Eye (tissue), 1 donor: ENCODE results near the gene VPS9D1.
"Not testable (repeated sequence)": the region's sequence is repeated elsewhere in the genome, so short reads cannot be mapped to it uniquely, and the experiment has no call there.

ENCODE experiments used
- DNase-seq: peaks from one replicate; pipeline ENCODE4 v3.0.0-alpha.2; 2015

Gene VPS9D1

DNA sequence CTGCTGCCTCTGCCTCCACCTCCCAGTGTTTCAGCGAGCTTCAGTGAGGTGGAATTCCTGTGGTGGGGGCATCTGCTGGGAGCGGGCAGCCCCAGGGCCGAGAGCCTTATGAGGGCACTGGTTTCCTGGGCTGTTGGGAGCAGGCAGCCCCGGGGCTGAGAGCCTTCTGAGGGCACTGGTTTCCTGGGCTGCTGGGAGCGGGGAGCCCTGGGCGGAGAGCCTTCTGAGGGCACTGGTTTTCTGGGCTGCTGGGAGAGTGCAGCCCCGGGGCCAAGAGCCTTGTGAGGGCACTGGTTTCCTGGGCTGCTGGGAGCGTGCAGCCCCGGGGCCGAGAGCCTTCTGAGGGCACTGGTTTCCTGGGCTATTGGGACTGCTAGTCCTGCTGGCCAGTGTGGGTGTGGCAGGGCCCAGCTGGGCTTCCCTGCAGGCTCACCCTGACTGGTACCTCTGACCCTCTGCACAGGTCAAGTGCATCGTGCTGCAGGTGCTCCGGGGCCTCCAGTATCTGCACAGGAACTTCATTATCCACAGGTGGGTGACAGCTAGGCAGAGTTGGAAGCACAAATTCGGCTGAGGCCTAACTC, 28.6 kb downstream of the VPS9D1 start:
- no peak for DNase-seq

GRCh38 chr16:89691231-89691985, 29.3 kb downstream of the VPS9D1 start:
- no peak for DNase-seq

- DNase-seq = no peak
Measured at GRCh38 chr16:89690392-89690901, 30.3 kb downstream of the VPS9D1 start.

DNA sequence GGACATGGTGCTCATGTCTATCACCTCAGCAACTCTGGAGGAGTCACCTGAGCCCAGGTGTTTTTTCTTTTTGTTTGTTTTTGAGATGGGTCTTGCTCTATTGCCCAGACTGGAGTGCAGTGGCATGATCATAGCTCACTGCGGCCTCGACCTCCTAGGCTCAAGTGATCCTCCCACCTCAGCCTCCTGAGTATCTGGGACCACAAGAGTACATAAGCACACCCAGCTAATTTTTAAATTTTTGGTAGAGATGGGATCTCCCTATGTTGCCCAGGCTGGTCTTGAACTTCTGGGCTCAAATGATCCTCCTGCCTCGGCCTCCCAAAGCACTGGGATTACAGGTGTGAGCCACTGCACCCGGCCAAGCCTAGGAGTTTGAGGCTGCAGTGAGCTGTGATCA, 31.1 kb downstream of the VPS9D1 start:
- DNase-seq = not testable (repeated sequence)

- DNase-seq = no peak
Measured at GRCh38 chr16:89689142-89689541, 31.6 kb downstream of the VPS9D1 start.

DNA sequence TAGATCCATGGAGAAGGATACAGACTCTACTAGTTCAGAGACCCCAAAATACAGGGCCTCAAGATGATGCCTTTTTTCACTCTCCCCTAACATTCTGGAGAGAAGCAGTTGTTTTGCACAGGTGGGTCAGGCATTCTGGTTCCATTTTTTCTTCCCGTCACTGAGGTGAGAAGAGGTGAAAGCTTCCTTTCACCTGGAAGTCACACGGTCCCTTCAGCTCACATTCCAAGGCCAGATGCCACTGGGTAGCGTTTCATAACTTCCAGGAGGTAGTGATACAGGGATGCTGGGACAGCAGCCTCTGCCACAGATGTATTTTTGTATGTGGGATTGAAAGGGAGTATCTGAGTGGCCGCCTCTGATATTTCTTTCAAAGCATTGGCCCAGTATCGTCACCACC, 32.3 kb downstream of the VPS9D1 start:
- no peak for DNase-seq

GRCh38 chr16:89687092-89687940, 33.4 kb downstream of the VPS9D1 start:
- no peak for DNase-seq

DNA sequence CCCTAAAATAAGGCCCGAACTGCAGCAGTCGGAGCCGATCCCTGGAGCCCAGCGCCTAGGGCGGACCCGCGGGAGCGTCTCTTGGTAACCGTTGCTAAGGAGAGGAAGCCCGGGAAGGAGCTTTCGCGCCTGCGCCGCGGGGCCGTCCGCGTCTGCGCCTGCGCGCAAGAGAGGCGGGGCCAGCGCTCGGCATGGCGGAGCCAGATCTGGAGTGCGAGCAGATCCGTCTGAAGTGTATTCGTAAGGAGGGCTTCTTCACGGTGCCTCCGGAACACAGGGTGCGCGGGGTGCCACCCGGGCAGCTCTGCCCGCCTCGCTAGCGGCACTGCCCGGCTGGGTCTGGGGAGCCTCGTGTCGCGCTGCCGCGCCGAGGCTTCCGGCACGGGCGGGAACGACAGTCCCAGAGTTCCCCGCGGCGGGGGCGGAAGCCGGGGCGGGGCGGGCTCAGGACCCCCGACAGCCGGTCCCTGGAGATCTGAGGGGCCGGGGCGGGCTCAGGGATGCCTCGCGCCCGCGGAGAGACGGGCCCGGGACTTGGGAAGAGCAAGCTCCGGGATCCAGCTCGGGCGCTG, 34.1 kb downstream of the VPS9D1 start, which contains the start of gene CDK10:
Gene CDK10 (plus strand): TSS at position 170 of the 572 bp plus-strand sequence. CDS start 22 bp downstream, at position 192.
- peak; percentile 98 for DNase-seq

DNA sequence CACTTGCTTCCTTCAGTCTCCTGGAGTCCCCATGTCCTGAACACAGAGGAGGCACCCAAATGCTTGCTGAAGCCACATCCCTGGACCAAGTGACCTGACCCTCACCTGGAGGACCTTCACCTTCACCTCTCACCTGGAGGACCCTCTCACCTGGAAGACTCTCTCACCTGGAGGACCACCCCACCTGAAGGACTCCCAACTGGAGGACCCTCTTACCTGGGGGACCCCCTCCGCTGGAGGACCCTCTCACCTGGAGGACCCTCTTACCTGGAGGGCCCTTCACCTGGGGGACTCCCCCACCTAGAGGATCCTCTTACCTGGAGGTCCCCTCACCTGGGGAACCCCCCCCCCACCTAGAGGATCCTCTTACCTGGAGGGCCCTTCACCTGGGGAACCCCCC, 34.8 kb downstream of the VPS9D1 start:
- no peak for DNase-seq

GRCh38 chr16:89678258-89678657, 42.4 kb downstream of the VPS9D1 start:
- no peak for DNase-seq

DNA sequence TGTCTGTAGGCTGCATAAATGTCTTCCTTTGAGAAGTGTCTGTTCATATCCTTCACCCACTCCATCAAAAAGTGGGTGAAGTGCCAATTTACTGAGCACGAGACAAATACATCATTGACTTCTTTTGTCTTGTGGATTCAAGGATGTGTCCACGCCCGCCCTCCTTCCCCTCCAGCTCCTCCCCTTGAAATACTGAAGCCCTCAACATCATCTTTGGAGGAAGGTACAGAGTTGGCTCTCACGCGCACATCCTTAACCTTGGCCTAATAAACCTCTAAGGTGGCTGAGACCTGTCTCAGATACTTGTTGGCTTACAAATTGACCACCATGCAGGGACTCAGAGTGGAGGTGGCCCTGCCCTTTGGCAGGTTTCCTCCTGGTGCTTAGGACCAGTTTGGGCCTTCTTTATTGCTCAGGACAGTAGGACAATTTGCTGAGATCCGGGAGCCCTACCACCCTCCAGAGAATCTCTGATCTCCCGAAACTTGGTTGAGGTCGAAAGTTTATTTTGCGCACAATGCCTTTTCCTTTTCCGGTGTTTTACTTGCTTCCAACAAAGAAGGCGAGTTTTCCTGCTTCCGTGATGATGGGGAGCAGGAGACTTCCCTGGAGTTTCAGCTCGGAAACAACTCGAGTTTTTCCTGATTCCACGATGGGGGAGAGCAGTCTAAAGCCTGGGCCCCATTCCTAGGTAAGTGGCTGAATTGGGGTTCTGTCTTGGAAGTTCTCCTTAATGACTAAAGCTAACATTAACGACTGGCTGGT, 48.3 kb downstream of the VPS9D1 start:
- no peak for DNase-seq

- not testable (repeated sequence) for DNase-seq
Measured at GRCh38 chr16:89671565-89671964, 49.1 kb downstream of the VPS9D1 start.

DNA sequence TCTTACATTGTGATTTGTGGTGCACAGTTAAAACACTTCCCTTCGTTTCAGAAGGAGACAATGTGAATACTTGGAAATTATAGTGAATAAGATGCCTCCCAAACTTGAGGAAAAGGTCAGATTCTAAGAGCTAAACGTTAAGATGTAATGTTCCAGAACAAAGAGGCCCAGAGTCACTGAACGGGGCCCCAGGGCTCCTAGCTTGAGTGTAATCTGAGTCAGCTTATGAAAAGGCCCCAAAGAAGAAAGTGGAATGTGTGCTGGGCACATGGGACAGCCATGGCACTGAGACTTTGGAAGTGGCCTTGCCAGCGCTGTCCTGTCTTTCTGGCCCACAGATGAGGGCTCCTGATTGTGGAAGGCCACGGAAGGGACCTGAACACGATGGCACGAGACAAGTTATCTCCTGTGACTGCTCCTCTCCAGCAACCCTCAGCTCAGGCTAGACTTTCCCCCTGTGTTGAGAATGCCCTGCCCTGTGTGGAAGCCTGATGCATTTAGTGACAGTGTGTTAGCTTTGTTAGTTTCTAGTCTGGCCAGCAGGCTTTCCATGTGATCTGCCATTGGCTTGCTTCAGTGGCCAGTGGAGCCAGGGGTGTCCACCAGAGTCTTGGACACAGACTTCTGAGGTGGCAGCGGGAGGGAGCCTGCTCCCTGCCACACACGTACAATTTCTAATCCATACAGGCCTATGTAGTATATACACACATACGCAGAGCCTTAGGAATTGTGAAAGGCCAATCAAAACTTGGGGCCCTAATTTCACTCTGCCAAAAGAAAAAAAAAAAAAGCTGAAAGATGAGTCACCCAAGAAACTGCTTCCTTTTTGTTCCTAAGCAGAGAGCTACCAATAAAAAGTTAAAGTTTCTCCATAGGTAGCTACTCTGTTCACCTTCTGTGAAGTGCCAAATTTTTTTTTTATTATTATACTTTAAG, 49.9 kb downstream of the VPS9D1 start:
- no peak for DNase-seq

GRCh38 chr16:89669755-89670154, 50.9 kb downstream of the VPS9D1 start:
- no peak for DNase-seq

- DNase-seq = no peak
Measured at GRCh38 chr16:89668790-89669158, 51.9 kb downstream of the VPS9D1 start.

GRCh38 chr16:89667633-89668032, 53.1 kb downstream of the VPS9D1 start:
- DNase-seq = no peak

DNA sequence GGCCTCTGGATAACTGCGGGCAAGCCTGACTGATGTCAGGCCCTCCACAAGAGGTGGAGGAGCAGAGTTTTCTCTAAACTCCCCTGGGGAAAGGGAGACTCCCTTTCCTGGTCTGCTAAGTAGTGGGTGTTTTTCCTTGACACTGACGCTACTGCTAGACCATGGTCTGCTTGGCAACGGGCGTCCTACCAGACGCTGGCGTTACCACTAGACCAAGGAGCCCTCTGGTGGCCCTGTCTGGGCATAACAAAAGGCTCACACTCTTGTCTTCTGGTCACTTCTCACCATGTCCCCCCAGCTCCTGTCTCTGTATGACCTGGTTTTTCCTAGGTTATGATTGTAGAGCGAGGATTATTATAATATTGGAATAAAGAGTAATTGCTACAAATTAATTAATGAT, 53.7 kb downstream of the VPS9D1 start:
- DNase-seq = not testable (repeated sequence)

- DNase-seq = not testable (repeated sequence)
Measured at GRCh38 chr16:89664238-89664637, 56.5 kb downstream of the VPS9D1 start.

- no peak for DNase-seq
Measured at GRCh38 chr16:89661215-89661614, 59.5 kb downstream of the VPS9D1 start.

- no peak for DNase-seq
Measured at GRCh38 chr16:89660146-89660545, 60.6 kb downstream of the VPS9D1 start.

DNA sequence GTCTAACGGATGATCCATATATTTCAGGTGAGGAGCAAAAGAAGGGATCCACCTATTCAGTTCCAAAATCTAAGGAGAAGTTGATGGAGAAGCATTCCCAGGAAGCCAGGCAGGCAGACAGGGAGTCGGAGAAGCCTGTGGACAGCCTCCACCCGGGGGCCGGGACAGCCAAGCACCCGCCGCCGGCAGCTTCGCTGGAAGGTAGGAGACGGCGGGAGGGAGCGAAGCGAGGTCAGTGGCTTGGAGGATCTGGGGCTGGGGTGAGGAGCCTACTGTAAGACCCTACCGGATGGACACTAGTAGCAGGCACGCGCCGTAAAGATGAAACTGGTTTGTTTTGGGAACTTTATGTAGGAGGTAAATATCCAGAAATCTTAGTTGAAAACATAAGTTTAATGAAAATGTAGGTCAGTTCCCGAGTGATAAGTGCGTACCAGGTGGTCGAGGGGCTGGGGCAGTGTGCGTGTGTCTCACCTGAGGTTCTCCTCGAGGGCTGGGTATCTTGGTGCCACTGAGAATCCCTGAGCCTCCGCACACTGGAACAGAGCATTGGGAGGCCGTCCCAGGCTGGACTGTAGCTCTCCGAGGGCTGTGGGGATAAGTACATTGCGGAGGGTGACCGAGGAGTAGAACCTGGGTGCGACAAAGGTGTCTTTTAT, 62.3 kb downstream of the VPS9D1 start:
- DNase-seq = no peak
